ENCODE data around the gene SYT8. TPM values are rescaled to one million over a fixed set of nuclear protein-coding genes. Genes with fewer than 3 reads are reported as not detected.

SYT8 gene
- total RNA-seq, 1 donor from 2014 or later, result not detected

DNA sequence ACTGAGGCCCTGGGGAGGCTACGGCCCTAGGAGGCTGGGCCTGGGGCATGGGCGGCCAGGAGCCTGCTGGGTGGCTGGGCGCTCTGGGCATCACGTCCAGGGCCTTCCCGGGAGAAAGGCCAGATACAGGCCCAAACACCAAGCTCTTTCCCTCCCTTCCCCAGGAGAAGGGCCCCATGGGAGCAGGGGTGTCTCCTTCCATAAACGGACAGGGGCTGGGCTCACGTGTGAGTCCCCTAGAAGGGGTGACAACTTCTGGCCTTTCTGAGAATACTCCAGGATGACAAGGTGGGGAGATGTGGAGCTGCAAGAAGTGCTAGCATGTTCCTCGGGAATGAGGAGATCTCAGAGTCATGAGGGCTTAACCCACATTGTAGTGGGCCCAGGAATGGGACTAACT is 19.5 kb upstream of the SYT8 start:
- Histone ChIP-seq H3K36me3 (no peaks in the 10 kb centered on the region), H3K27ac (replicated peaks) (no peak overlapping the region), H3K4me3 (no peak overlapping the region), H3K4me1 (no peaks in the 10 kb centered on the region), H3K9me3 (replicated peaks) (peaks cover 28% of the 10 kb centered on the region), H3K27me3 (ENCODE audit: low read depth) (peaks cover 38% of the 10 kb centered on the region)
- intact Hi-C loops (cut with micrococcal nuclease), result no loop called here
- no peak for DNase-seq
- TF ChIP-seq, protein P1, sequence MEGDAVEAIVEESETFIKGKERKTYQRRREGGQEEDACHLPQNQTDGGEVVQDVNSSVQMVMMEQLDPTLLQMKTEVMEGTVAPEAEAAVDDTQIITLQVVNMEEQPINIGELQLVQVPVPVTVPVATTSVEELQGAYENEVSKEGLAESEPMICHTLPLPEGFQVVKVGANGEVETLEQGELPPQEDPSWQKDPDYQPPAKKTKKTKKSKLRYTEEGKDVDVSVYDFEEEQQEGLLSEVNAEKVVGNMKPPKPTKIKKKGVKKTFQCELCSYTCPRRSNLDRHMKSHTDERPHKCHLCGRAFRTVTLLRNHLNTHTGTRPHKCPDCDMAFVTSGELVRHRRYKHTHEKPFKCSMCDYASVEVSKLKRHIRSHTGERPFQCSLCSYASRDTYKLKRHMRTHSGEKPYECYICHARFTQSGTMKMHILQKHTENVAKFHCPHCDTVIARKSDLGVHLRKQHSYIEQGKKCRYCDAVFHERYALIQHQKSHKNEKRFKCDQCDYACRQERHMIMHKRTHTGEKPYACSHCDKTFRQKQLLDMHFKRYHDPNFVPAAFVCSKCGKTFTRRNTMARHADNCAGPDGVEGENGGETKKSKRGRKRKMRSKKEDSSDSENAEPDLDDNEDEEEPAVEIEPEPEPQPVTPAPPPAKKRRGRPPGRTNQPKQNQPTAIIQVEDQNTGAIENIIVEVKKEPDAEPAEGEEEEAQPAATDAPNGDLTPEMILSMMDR (IDR thresholded peaks at IDR 0.05; ENCODE audit: borderline replicate concordance), result no peak

GRCh38 chr11:1815751-1816150 is 19.0 kb upstream of the SYT8 start:
- intact Hi-C loops (cut with micrococcal nuclease), result no loop called here
- no peak for DNase-seq
- Histone ChIP-seq H3K36me3 (no peaks in the 10 kb centered on the region), H3K9me3 (replicated peaks) (peaks cover 28% of the 10 kb centered on the region), H3K27me3 (ENCODE audit: low read depth) (peaks cover 42% of the 10 kb centered on the region), H3K4me3 (no peak overlapping the region), H3K27ac (replicated peaks) (no peak overlapping the region), H3K4me1 (no peaks in the 10 kb centered on the region)
- TF ChIP-seq, protein P1 (IDR thresholded peaks at IDR 0.05; ENCODE audit: borderline replicate concordance), result no peak

- Histone ChIP-seq H3K27me3 (ENCODE audit: low read depth) (peaks cover 42% of the 10 kb centered on the region), H3K4me3 (no peak overlapping the region), H3K4me1 (no peaks in the 10 kb centered on the region), H3K36me3 (no peaks in the 10 kb centered on the region), H3K9me3 (replicated peaks) (peaks cover 28% of the 10 kb centered on the region), H3K27ac (replicated peaks) (no peak overlapping the region)
- no peak for DNase-seq
- intact Hi-C loops (cut with micrococcal nuclease), result no loop called here
- TF ChIP-seq, protein P1 (IDR thresholded peaks at IDR 0.05; ENCODE audit: borderline replicate concordance), result no peak
These were observed 17.8 kb upstream of the SYT8 start for GRCh38 chr11:1817000-1817399.

GRCh38 chr11:1817511-1817910 is 17.3 kb upstream of the SYT8 start:
- Histone ChIP-seq H3K4me3 (no peak overlapping the region), H3K36me3 (no peaks in the 10 kb centered on the region), H3K4me1 (no peaks in the 10 kb centered on the region), H3K9me3 (replicated peaks) (peaks cover 24% of the 10 kb centered on the region), H3K27me3 (ENCODE audit: low read depth) (peaks cover 37% of the 10 kb centered on the region), H3K27ac (replicated peaks) (no peak overlapping the region)
- intact Hi-C loops (cut with micrococcal nuclease), result no loop called here
- no peak for DNase-seq
- TF ChIP-seq, protein P1 (IDR thresholded peaks at IDR 0.05; ENCODE audit: borderline replicate concordance), result no peak

GRCh38 chr11:1819074-1819473 is 15.7 kb upstream of the SYT8 start:
- Histone ChIP-seq H3K36me3 (no peaks in the 10 kb centered on the region), H3K4me1 (no peaks in the 10 kb centered on the region), H3K27ac (replicated peaks) (no peak overlapping the region), H3K4me3 (no peak overlapping the region), H3K27me3 (ENCODE audit: low read depth) (peaks cover 26% of the 10 kb centered on the region), H3K9me3 (replicated peaks) (peaks cover 24% of the 10 kb centered on the region)
- intact Hi-C loops (cut with micrococcal nuclease), result no loop called here
- DNase-seq, result no peak
- TF ChIP-seq, protein P1 (IDR thresholded peaks at IDR 0.05; ENCODE audit: borderline replicate concordance), result no peak

Measured in left ventricle myocardium inferior (tissue), 1 donor.